Ectodermal cell (in vitro differentiated cells): ENCODE results near the gene TCEANC2.

ENCODE experiments used
- H3K27ac ChIP-seq: 2 replicates; pipeline ENCODE4 v1.7.0; 2013; ENCODE audit warnings: mild to moderate bottlenecking, low read depth, low read length; ENCODE audit not compliant: insufficient read depth, poor library complexity, severe bottlenecking
- H3K27me3 ChIP-seq: 2 replicates; pipeline ENCODE4 v1.7.0; 2013; ENCODE audit warnings: mild to moderate bottlenecking, low read length; ENCODE audit not compliant: insufficient read depth, control insufficient read depth, poor library complexity, severe bottlenecking
- H3K36me3 ChIP-seq: one replicate; pipeline ENCODE4 v1.7.0; 2013; ENCODE audit warnings: low read length; ENCODE audit not compliant: control insufficient read depth, insufficient read depth
- H3K4me1 ChIP-seq: one replicate; pipeline ENCODE4 v1.7.0; 2013; ENCODE audit warnings: low read length; ENCODE audit not compliant: control insufficient read depth, insufficient read depth
- H3K4me3 ChIP-seq: 2 replicates; pipeline ENCODE4 v1.7.0; 2013; ENCODE audit warnings: low read depth, low read length, control low read depth; ENCODE audit not compliant: insufficient read depth
- H3K9me3 ChIP-seq: 2 replicates; pipeline ENCODE4 v1.7.0; 2013; ENCODE audit warnings: mild to moderate bottlenecking, low read length, moderate library complexity; ENCODE audit not compliant: control insufficient read depth
- WGBS, 2 experiments: methylation state at CpG; one replicate each; pipeline ENCODE4 v1.1.7; 2013; ENCODE audit warnings: missing lambda C conversion rate in 2 of 2; 5-methylcytosine and 5-hydroxymethylcytosine counted together

The TCEANC2 gene

GRCh38 chr1:54151013-54151412, 97.6 kb downstream of the TCEANC2 start:
- no peaks in the 10 kb centered on the region for H3K9me3 ChIP-seq
- no peaks in the 10 kb centered on the region for H3K36me3 ChIP-seq
- no peaks in the 10 kb centered on the region for H3K27me3 ChIP-seq
- WGBS, 2 experiments, result 85 to 87% methylated on average over 5 of the region's 5 CpGs
- H3K4me1 ChIP-seq, result no peaks in the 10 kb centered on the region
- no peak overlapping the region for H3K27ac ChIP-seq
- no peak overlapping the region for H3K4me3 ChIP-seq

GRCh38 chr1:54152696-54153095, 99.3 kb downstream of the TCEANC2 start, which contains the start of gene CDCP2:
Gene CDCP2, minus strand, starts transcription at chr1:54153000. Its CDS starts 78 bp downstream, at chr1:54152922.
- Histone ChIP-seq H3K36me3 (no peaks in the 10 kb centered on the region), H3K4me3 (no peak within 1 kb of the TSS), H3K27me3 (no peaks in the 10 kb centered on the region), H3K9me3 (no peaks in the 10 kb centered on the region), H3K27ac (no peak within 1 kb of the TSS), H3K4me1 (no peaks in the 10 kb centered on the region)
- whole genome bisulfite sequencing, 2 experiments, result 93 to 94% methylated on average over 5 of the region's 5 CpGs

- 75% methylated on average over 19 of the region's 19 CpGs for WGBS, 2 experiments
- no peaks in the 10 kb centered on the region for H3K36me3 ChIP-seq
- H3K4me3 ChIP-seq, result no peak overlapping the region
Observed at GRCh38 chr1:54153535-54154439, 100.4 kb downstream of the TCEANC2 start.

More at GRCh38 chr1:54153535-54154439, 100.4 kb downstream of the TCEANC2 start:
- Histone ChIP-seq H3K9me3 (no peaks in the 10 kb centered on the region), H3K27ac (no peak overlapping the region), H3K27me3 (no peaks in the 10 kb centered on the region), H3K4me1 (no peaks in the 10 kb centered on the region)
